ENCODE measurements around the gene NAT16. TPM values are rescaled to one million over a fixed set of nuclear protein-coding genes. Genes with fewer than 3 reads are reported as not detected.

The NAT16 gene
- polyA plus RNA-seq, 1 donor from 2014 or later, result 4.5 TPM

- H3K27ac ChIP-seq (ENCODE audit: low read length), result no peak overlapping the region
- no peak overlapping the region for H3K4me3 ChIP-seq (ENCODE audit: low read length)
- no peaks in the 10 kb centered on the region for H3K9me2 ChIP-seq (ENCODE audit: insufficient read depth, low read length)
- H3K4me2 ChIP-seq (ENCODE audit: low read length), result no peak overlapping the region
- no peaks in the 10 kb centered on the region for H3K27me3 ChIP-seq (ENCODE audit: insufficient read depth, low read depth, low read length)
- H3K9me3 ChIP-seq (ENCODE audit: low read length), result no peaks in the 10 kb centered on the region
- no peak for TF ChIP-seq RAD21 (conservative IDR thresholded peaks at IDR 0.05)
- TF ChIP-seq POLR2AphosphoS5 (IDR thresholded peaks at IDR 0.05), result no peak
- no peak for TF ChIP-seq TAF1 (IDR thresholded peaks at IDR 0.05; ENCODE audit: low read depth)
- no peak for TF ChIP-seq SMC3 (conservative IDR thresholded peaks at IDR 0.05; ENCODE audit: poor library complexity)
- no peak for TF ChIP-seq MXI1 (conservative IDR thresholded peaks at IDR 0.05; ENCODE audit: poor library complexity, severe bottlenecking)
- no peak for TF ChIP-seq EZH2 (IDR thresholded peaks at IDR 0.05; ENCODE audit: borderline replicate concordance, insufficient read depth, low read length, poor library complexity, severe bottlenecking)
- TF ChIP-seq CTCF (IDR thresholded peaks at IDR 0.05; ENCODE audit: poor library complexity, severe bottlenecking), result no peak
- TF ChIP-seq EP300 (conservative IDR thresholded peaks at IDR 0.05; ENCODE audit: poor library complexity, severe bottlenecking), result no peak
- no peak for TF ChIP-seq REST (IDR thresholded peaks at IDR 0.05; ENCODE audit: borderline replicate concordance)
- no peaks in the 10 kb centered on the region for H4K20me1 ChIP-seq (ENCODE audit: insufficient read depth)
- no peaks in the 10 kb centered on the region for H3K36me3 ChIP-seq (ENCODE audit: insufficient read depth, low read length)
- H2AFZ ChIP-seq (ENCODE audit: low read depth, low read length), result no peak overlapping the region
- H3F3A ChIP-seq (ENCODE audit: insufficient read depth, low read length, poor library complexity, severe bottlenecking), result no peaks in the 10 kb centered on the region
- H3K9ac ChIP-seq (ENCODE audit: low read length), result no peak overlapping the region
- H3K79me2 ChIP-seq (replicated peaks; ENCODE audit: insufficient read depth, low read length), result no peaks in the 10 kb centered on the region
Measured at GRCh38 chr7:101125989-101126650, 54.0 kb downstream of the NAT16 start.

GRCh38 chr7:101124376-101125056 is 55.6 kb downstream of the NAT16 start:
- Histone ChIP-seq H3K9me3 (ENCODE audit: low read length) (no peaks in the 10 kb centered on the region), H3K4me3 (ENCODE audit: low read length) (no peak overlapping the region), H3K4me2 (ENCODE audit: low read length) (no peak overlapping the region), H3K9me2 (ENCODE audit: insufficient read depth, low read length) (no peaks in the 10 kb centered on the region), H3F3A (ENCODE audit: insufficient read depth, low read length, poor library complexity, severe bottlenecking) (no peaks in the 10 kb centered on the region), H3K27ac (ENCODE audit: low read length) (no peak overlapping the region), H3K79me2 (replicated peaks; ENCODE audit: insufficient read depth, low read length) (no peaks in the 10 kb centered on the region), H3K9ac (ENCODE audit: low read length) (no peak overlapping the region), H3K36me3 (ENCODE audit: insufficient read depth, low read length) (no peaks in the 10 kb centered on the region), H4K20me1 (ENCODE audit: insufficient read depth) (no peaks in the 10 kb centered on the region), H3K27me3 (ENCODE audit: insufficient read depth, low read depth, low read length) (no peaks in the 10 kb centered on the region), H2AFZ (ENCODE audit: low read depth, low read length) (no peak overlapping the region)
- TF ChIP-seq CTCF (IDR thresholded peaks at IDR 0.05; ENCODE audit: poor library complexity, severe bottlenecking) (no peak), TAF1 (IDR thresholded peaks at IDR 0.05; ENCODE audit: low read depth) (no peak), REST (IDR thresholded peaks at IDR 0.05; ENCODE audit: borderline replicate concordance) (no peak), EZH2 (IDR thresholded peaks at IDR 0.05; ENCODE audit: borderline replicate concordance, insufficient read depth, low read length, poor library complexity, severe bottlenecking) (no peak), RAD21 (conservative IDR thresholded peaks at IDR 0.05) (no peak), EP300 (conservative IDR thresholded peaks at IDR 0.05; ENCODE audit: poor library complexity, severe bottlenecking) (no peak), SMC3 (conservative IDR thresholded peaks at IDR 0.05; ENCODE audit: poor library complexity) (no peak), MXI1 (conservative IDR thresholded peaks at IDR 0.05; ENCODE audit: poor library complexity, severe bottlenecking) (no peak), POLR2AphosphoS5 (IDR thresholded peaks at IDR 0.05) (no peak)
